GM19239 (cell line): ENCODE data around the gene ANTXR2.

Source experiments
- DNase-seq: peaks from one replicate; pipeline ENCODE4 v3.0.0; 2011; ENCODE audit warnings: low spot score; ENCODE audit not compliant: insufficient read length
- FAIRE-seq: peaks from 2 replicates; lab custom pipeline; 2011; peaks lifted over from hg19 to GRCh38; lab: Jason Lieb, UNC

Gene ANTXR2

GRCh38 chr4:79883290-79883689 lies 189.7 kb downstream of the ANTXR2 start:
- FAIRE-seq (no peak), DNase-seq (no peak)

- DNase-seq (no peak), FAIRE-seq (no peak)
Observed at GRCh38 chr4:79882806-79883205, 190.2 kb downstream of the ANTXR2 start.

GRCh38 chr4:79881407-79881806 lies 191.6 kb downstream of the ANTXR2 start:
- DNase-seq (no peak), FAIRE-seq (no peak)

GRCh38 chr4:79877511-79877910 lies 195.5 kb downstream of the ANTXR2 start:
- no peak for FAIRE-seq

GRCh38 chr4:79875344-79875899 lies 197.6 kb downstream of the ANTXR2 start:
- FAIRE-seq (no peak), DNase-seq (no peak)

More at GRCh38 chr4:79877511-79877910, 195.5 kb downstream of the ANTXR2 start:
- DNase-seq, result no peak

GRCh38 chr4:79874197-79874596 lies 198.8 kb downstream of the ANTXR2 start:
- FAIRE-seq (no peak), DNase-seq (no peak)

GRCh38 chr4:79872738-79873137 lies 200.3 kb downstream of the ANTXR2 start:
- FAIRE-seq (no peak), DNase-seq (no peak)

GRCh38 chr4:79871961-79872360 lies 201.1 kb downstream of the ANTXR2 start:
- FAIRE-seq, result no peak
- DNase-seq, result no peak

- no peak for DNase-seq
- FAIRE-seq, result no peak
Observed at GRCh38 chr4:79869597-79870237, 203.3 kb downstream of the ANTXR2 start.

- FAIRE-seq (no peak), DNase-seq (no peak)
Observed at GRCh38 chr4:79865201-79865597, 207.8 kb downstream of the ANTXR2 start.

GRCh38 chr4:79864500-79865200 lies 208.4 kb downstream of the ANTXR2 start:
- DNase-seq, result no peak
- no peak for FAIRE-seq

GRCh38 chr4:79863333-79863732 lies 209.7 kb downstream of the ANTXR2 start:
- no peak for FAIRE-seq

GRCh38 chr4:79862821-79863220 lies 210.2 kb downstream of the ANTXR2 start:
- FAIRE-seq (no peak), DNase-seq (no peak)

More at GRCh38 chr4:79863333-79863732, 209.7 kb downstream of the ANTXR2 start:
- DNase-seq, result no peak

- DNase-seq (no peak), FAIRE-seq (no peak)
Observed at GRCh38 chr4:79857811-79858210, 215.2 kb downstream of the ANTXR2 start.

GRCh38 chr4:79856196-79856595 lies 216.8 kb downstream of the ANTXR2 start:
- DNase-seq (no peak), FAIRE-seq (no peak)

- DNase-seq (no peak), FAIRE-seq (no peak)
Observed at GRCh38 chr4:79854856-79855502, 218.1 kb downstream of the ANTXR2 start.

- DNase-seq (no peak), FAIRE-seq (no peak)
Observed at GRCh38 chr4:79852305-79852730, 220.7 kb downstream of the ANTXR2 start.

- FAIRE-seq (no peak), DNase-seq (no peak)
Observed at GRCh38 chr4:79851625-79852304, 221.3 kb downstream of the ANTXR2 start.
